Muscle of back (tissue), 11 donors: ENCODE data around the gene SH2D3C. TPM values are rescaled to one million over a fixed set of nuclear protein-coding genes. Genes with fewer than 3 reads are reported as not detected.
A peak's percentile ranks its signal among the peaks of the same experiment; 100 is the strongest.

Experiments used
- DNase-seq, 3 donors: peaks; one replicate each; pipeline versions ENCODE4 v3.0.0 to v3.0.0-alpha.2; 2013
- polyA plus RNA-seq, 10 donors: library from polyadenylated mRNA; unstranded; fragments of 120-200 nt; gene quantifications; one replicate each; pipeline ENCODE4 v1.2.1, GENCODE V29; 2013; ENCODE audit not compliant: insufficient read length in 10 of 10

Gene SH2D3C
- polyA plus RNA-seq, 10 donors = 15.5 to 24.4 (median 18.0) TPM

DNA sequence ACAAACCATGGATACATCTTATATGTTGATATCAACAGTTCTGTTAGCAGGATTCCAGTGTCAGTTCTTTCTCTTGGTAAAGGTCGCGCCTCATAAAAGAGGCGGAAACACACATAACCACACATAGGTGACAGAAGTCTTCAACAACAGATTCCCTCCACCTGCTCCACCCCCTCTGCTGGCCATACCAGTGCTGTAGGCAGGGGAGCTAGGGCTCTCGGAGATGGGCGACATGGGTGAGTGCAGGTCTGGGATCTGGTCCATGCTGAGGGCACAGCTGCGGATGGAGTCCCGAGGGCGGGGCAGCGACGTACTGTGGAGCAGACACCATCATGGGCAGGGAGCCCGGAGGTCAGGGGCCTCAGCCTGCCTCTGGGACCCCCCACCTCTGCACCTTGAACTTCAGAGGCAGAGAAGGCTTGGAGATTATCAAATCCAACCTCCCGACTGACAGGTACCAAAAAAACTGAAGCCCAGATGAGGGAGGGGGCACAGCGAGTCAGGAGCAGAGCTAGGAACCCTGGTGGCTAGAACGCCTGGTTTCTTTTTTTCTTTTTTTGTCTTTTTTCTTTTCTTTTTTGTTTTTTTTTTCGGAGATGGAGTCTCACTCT, 31.4 kb downstream of the SH2D3C start:
- no peak for DNase-seq

DNA sequence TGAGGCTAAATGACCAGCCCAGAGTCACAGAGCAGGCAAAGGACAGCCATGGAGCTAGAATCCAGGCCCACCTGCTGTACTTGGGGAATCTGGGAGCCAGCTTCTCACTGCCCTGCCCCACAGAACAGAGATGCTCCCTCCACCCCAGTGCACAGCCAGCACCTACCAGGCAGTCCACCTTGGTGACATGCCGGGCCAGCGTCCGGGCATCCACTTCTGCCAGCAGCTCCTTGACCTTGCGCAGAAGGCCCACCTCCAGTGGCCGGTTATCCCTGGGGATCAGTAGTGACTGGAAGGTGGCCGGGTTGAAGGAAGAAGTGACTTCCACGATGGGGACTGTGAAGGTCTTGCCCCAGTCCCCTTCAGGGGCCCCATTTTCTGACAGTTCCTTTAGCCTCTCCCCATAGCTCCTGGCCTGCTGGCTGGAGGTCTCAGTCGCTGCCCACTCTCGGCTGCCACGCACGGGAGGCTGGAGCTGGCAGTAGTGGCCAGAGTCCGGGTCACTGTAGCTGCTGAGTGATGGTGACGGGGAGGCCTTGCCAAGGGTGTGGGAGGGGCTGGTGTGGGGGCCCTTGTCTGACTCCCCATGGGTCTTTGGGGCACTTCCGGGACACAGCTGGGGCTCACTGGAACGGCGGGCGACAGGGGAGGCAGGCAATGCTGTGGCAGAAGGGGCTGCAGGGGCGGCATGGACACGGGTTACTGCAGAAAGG, 33.9 kb downstream of the SH2D3C start:
- no peak for DNase-seq

GRCh38 chr9:127742435-127743088, 35.9 kb downstream of the SH2D3C start:
- peak in 1 of 3 donors; percentile 73 for DNase-seq

DNA sequence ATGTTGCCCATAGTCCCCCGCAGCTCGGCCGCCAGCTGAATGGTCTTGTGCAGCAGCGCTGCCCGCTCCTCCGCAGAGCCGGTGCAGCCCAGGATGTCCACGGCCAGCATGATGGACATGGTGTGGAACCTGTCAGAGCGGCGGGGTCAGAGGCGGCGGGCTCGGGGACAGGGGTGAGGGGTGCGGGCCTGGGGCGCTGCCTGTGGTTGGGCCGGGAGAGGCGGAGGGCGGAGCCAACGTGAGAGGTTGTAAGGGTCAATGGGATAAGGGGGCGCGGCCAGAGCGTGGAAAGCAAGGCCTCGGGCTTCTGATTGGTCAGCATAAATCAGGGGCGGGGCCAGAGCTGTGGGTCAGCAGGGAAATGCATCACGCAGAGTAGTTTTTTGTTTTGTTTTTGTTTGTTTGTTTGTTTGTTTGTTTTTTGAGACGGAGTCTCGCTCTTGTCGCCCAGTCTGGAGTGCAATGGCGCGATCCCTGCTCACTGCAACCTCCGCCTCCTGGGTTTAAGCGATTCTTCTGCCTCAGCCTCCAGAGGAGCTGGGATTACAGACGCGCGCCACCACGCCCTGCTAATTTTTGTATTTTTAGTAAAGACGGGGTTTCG, 36.5 kb downstream of the SH2D3C start:
- peak in 1 of 3 donors; percentile 72 for DNase-seq

DNA sequence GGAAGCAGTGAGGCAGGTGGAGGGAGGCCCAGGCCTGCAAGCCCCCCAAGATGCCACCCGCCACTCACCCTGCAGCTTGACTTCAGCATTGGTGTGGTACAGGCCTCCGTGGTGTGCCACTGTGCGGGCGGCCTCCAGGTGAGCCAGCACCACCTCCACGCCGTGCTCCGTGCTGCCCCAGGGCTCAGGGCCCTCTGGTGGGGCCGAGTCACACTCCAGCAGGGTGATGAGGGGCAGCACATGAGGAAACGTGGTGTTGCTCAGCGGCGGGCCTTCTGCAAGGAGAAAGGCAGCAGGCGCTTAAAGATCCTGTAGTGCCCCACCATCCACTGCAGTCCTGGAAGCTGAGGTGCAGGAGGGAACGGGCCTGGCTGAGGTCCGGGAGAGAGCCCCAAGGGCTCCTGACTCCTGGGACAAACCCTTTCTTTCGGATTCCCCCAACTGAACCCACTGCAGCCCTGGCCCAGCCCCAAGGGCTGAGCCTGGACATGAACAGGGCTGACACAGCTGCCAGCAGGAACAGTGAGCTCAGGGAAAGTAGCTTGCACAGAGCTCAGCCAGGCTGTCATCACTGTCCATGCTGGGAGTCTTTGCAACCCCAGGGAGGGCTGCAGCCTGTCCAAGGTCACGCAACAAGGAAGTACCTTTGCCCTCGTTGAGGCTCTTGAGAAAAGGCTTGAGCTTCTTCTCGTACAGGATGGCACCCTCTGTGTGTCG, 38.7 kb downstream of the SH2D3C start:
- DNase-seq = no peak

GRCh38 chr9:127738666-127739065, 39.8 kb downstream of the SH2D3C start:
- DNase-seq = no peak

- DNase-seq = no peak
Observed at GRCh38 chr9:127735530-127736185, 42.8 kb downstream of the SH2D3C start.

DNA sequence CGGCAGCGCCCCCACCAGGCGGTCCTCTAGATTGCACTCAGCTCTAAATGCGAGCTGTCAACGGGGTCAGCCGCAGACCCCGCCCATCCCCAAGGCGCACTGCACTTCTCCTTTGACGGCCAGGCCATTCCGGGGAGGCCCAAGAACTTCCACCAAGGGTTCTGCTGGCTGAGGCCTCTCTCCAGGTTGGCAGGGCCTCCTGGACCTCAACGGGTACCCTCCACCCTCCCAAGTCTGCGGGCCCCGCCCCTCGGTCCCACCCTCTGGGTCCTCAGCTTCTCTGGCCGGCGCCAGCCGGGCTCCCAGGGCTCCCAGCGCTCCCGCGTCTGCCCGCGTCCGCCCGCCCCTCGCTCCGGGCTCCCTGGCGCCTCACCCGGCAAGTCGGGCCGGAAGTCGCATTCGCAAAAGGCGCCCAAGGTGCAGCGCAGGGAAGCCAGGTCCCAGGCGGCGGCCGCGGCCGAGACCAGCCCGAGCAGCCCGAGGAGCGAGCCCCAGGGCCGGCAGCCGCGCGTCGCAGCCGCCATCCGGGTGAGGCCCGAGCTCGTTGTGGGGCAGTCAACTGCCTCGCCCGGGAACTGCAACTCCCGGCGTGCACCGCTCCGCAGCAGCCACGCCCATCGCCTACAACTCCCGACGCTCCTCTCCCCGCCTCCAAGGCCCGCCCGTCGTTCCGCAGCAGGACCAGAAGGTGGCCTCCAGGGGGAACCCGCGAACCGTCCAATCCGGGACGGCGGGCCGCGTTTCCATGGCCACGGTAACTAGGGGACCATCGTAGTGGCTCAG, 43.5 kb downstream of the SH2D3C start, which contains the start of gene TOR2A:
Gene TOR2A (minus strand): TSS at position 548 of the 783 bp plus-strand sequence. CDS start 24 bp downstream, at position 524.
- DNase-seq = peak; percentile 97 to 99 (median 98)

GRCh38 chr9:127734247-127734746, 44.2 kb downstream of the SH2D3C start:
- DNase-seq = peak in 1 of 3 donors; percentile 26

DNA sequence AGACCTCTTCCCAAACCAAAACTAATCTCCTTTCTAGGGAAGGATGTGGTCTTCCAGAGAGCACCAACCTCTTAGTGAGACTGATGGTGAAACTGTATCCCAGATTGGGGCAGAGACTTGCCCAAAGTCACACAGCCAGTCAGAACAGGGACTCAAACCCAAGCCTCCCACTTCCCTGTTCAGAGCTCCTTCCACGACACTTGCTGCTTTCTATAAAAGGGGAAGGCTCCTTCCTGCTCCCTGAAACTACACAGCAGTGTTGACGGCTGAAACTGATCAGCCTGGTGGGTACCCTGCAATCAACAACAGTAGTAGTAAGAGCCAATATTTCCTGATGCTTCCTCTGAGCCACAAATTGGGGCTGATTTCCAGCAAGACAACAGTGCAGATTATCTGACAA, 44.9 kb downstream of the SH2D3C start:
- no peak for DNase-seq

DNA sequence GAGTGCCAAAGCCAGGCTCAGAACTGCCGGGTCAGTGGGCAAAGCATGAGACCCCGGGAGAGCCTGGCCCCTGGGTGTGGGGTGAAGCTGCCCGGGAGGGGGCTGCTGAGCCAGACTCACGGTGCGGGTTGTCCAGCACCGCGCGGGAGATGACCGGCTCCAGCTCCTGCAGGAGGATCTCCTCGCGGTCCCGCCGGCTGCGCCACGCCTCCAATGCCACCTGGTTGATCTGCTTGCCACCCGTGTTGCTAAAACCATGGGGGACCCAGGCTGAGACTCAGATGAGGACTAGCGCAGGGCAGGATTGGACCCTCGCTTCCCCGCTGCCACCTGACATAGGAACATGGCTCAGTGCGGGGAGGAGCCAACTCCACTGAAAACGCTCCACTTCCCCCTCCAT, 46.0 kb downstream of the SH2D3C start:
- DNase-seq = no peak

GRCh38 chr9:127731938-127732337, 46.5 kb downstream of the SH2D3C start:
- no peak for DNase-seq

GRCh38 chr9:127730799-127731410, 47.6 kb downstream of the SH2D3C start:
- no peak for DNase-seq

- no peak for DNase-seq
Observed at GRCh38 chr9:127730262-127730661, 48.2 kb downstream of the SH2D3C start.

DNA sequence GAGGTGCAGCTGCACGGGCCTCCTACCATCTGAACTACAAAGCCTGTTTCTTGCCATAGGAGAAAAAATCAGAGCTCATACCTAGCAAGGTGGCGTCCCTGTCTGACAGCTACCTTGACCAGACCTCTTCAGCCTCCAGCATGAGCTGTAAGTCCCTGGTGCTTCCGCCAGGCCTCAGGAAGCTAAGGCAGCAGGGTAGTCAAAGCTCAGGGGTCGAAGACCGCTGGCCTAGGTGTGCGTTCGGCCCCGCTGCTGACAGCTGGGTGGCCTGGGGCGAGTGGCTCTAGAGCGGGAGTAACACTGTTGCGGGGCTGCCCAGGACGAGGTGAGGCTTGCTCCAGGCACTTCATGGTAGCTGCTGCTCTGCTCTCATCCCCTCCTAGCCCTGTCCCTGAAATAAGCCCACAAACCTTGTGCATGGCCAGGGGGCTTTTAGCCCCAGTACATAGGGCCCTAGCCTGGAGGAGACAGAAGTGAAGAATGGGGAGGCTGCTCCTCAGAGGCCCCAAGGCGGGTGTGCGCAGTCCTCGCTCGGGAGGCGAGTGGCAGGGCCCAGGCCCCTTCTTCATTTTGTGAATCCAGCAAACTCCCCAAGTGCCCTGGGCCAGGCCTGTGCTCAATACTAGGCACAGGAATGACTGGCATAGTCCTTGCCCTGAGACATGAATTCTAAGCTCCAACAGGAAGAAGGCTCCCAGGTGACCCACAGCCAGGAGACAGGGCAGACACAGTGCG, 48.8 kb downstream of the SH2D3C start:
- DNase-seq = no peak

- no peak for DNase-seq
Observed at GRCh38 chr9:127728808-127729207, 49.7 kb downstream of the SH2D3C start.

GRCh38 chr9:127726871-127727270, 51.6 kb downstream of the SH2D3C start:
- DNase-seq = no peak

GRCh38 chr9:127724012-127724411, 54.5 kb downstream of the SH2D3C start:
- DNase-seq = no peak

DNA sequence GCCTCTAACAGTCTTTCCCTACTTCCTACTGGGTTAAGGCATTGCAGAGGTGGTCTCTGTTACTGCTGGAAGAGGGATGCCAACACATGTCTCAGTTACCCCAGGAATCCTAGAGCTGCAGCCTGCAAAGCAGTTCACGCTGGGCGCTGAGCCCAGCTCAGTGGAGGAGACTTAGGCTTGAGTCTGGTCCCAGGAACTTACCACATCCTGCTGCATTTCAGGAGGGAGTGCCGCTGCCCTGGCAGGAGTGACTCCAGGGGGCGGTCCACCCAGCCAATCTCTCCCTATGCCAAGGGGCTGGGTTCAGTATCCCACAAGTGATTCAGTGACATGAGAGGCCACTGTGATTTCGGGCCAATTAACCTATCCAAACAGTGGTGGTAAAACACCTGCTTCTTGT, 55.0 kb downstream of the SH2D3C start:
- no peak for DNase-seq
